Measurements from ENCODE around the gene GLMP. TPM values are rescaled to one million over a fixed set of nuclear protein-coding genes. Genes with fewer than 3 reads are reported as not detected.

GLMP gene
- polyA plus RNA-seq, 1 donor from 2014 or later = 3.3 TPM

GRCh38 chr1:156310962-156311361 lies 15.5 kb upstream of the GLMP start:
- TF ChIP-seq POLR2AphosphoS5 (IDR thresholded peaks at IDR 0.05) = no peak
- no peak for TF ChIP-seq SMC3 (conservative IDR thresholded peaks at IDR 0.05; ENCODE audit: poor library complexity)
- no peaks in the 10 kb centered on the region for H3K9me2 ChIP-seq (ENCODE audit: insufficient read depth, low read length)
- no peak overlapping the region for H3K27ac ChIP-seq (ENCODE audit: low read length)

DNA sequence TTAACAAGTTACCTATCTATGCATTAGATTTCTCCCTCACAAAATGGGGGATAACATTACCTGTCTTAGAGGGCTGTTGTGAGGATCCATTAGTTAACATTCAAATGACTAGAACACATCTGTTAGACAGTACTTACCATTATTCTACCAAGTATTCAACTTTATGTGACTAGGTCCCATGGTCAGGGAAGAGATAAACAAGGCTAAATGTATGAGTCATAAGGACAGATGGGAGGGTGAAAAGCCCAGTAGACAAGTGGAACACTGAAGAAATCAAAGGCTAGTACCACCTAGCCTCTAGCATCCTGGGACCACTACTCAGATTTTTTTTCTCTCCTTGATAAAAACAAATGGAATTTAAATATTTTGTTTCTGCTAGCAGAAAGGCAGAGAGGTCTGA lies 12.6 kb upstream of the GLMP start:
- Histone ChIP-seq H3K27ac (ENCODE audit: low read length) (no peak overlapping the region), H3F3A (ENCODE audit: insufficient read depth, low read length, poor library complexity, severe bottlenecking) (no peaks in the 10 kb centered on the region), H3K9me2 (ENCODE audit: insufficient read depth, low read length) (no peaks in the 10 kb centered on the region), H4K20me1 (ENCODE audit: insufficient read depth) (no peaks in the 10 kb centered on the region), H3K4me3 (ENCODE audit: low read length) (no peak overlapping the region), H3K4me2 (ENCODE audit: low read length) (no peak overlapping the region), H3K79me2 (replicated peaks; ENCODE audit: insufficient read depth, low read length) (no peaks in the 10 kb centered on the region), H3K9me3 (ENCODE audit: low read length) (no peaks in the 10 kb centered on the region), H2AFZ (ENCODE audit: low read depth, low read length) (no peak overlapping the region), H3K27me3 (ENCODE audit: insufficient read depth, low read depth, low read length) (no peaks in the 10 kb centered on the region), H3K9ac (ENCODE audit: low read length) (no peak overlapping the region), H3K36me3 (ENCODE audit: insufficient read depth, low read length) (peaks cover 12% of the 10 kb centered on the region)
- TF ChIP-seq MXI1 (conservative IDR thresholded peaks at IDR 0.05; ENCODE audit: poor library complexity, severe bottlenecking) = no peak
- TF ChIP-seq RAD21 (conservative IDR thresholded peaks at IDR 0.05) = no peak
- no peak for TF ChIP-seq REST (IDR thresholded peaks at IDR 0.05; ENCODE audit: borderline replicate concordance)
- no peak for TF ChIP-seq EZH2 (IDR thresholded peaks at IDR 0.05; ENCODE audit: borderline replicate concordance, insufficient read depth, low read length, poor library complexity, severe bottlenecking)
- no peak for TF ChIP-seq EP300 (conservative IDR thresholded peaks at IDR 0.05; ENCODE audit: poor library complexity, severe bottlenecking)
- TF ChIP-seq, protein P1, sequence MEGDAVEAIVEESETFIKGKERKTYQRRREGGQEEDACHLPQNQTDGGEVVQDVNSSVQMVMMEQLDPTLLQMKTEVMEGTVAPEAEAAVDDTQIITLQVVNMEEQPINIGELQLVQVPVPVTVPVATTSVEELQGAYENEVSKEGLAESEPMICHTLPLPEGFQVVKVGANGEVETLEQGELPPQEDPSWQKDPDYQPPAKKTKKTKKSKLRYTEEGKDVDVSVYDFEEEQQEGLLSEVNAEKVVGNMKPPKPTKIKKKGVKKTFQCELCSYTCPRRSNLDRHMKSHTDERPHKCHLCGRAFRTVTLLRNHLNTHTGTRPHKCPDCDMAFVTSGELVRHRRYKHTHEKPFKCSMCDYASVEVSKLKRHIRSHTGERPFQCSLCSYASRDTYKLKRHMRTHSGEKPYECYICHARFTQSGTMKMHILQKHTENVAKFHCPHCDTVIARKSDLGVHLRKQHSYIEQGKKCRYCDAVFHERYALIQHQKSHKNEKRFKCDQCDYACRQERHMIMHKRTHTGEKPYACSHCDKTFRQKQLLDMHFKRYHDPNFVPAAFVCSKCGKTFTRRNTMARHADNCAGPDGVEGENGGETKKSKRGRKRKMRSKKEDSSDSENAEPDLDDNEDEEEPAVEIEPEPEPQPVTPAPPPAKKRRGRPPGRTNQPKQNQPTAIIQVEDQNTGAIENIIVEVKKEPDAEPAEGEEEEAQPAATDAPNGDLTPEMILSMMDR (IDR thresholded peaks at IDR 0.05; ENCODE audit: poor library complexity, severe bottlenecking) = no peak
- no peak for TF ChIP-seq TAF1 (IDR thresholded peaks at IDR 0.05; ENCODE audit: low read depth)
- no peak for TF ChIP-seq POLR2AphosphoS5 (IDR thresholded peaks at IDR 0.05)
- no peak for TF ChIP-seq SMC3 (conservative IDR thresholded peaks at IDR 0.05; ENCODE audit: poor library complexity)

More at GRCh38 chr1:156310962-156311361, 15.5 kb upstream of the GLMP start:
- Histone ChIP-seq H3K9me3 (ENCODE audit: low read length) (no peaks in the 10 kb centered on the region), H3F3A (ENCODE audit: insufficient read depth, low read length, poor library complexity, severe bottlenecking) (no peaks in the 10 kb centered on the region), H3K79me2 (replicated peaks; ENCODE audit: insufficient read depth, low read length) (no peaks in the 10 kb centered on the region), H3K9ac (ENCODE audit: low read length) (no peak overlapping the region), H2AFZ (ENCODE audit: low read depth, low read length) (no peak overlapping the region), H3K27me3 (ENCODE audit: insufficient read depth, low read depth, low read length) (no peaks in the 10 kb centered on the region), H3K36me3 (ENCODE audit: insufficient read depth, low read length) (peaks cover 12% of the 10 kb centered on the region), H4K20me1 (ENCODE audit: insufficient read depth) (no peaks in the 10 kb centered on the region), H3K4me2 (ENCODE audit: low read length) (no peak overlapping the region), H3K4me3 (ENCODE audit: low read length) (no peak overlapping the region)

DNA sequence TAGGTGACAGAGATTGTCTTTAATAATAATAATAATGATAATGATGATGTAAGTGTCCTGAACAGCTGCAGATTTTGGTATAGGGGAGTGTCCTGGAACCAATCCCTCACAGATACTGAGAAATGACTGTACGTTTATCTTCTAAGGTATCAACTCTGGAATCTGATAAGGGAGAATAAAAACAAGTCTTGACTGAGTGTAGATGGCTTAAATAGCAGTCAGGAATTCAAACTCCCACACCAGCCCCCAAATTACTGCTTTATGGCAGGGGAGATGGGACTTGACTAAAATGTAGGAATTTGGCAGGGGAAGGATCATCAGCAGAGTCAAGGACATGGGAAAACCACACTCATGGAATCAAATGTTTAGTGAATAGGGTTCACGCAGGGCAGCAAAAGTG lies 9.7 kb upstream of the GLMP start:
- Histone ChIP-seq H2AFZ (ENCODE audit: low read depth, low read length) (no peak overlapping the region), H4K20me1 (ENCODE audit: insufficient read depth) (no peaks in the 10 kb centered on the region), H3K36me3 (ENCODE audit: insufficient read depth, low read length) (no peaks in the 10 kb centered on the region), H3K4me2 (ENCODE audit: low read length) (no peak overlapping the region), H3F3A (ENCODE audit: insufficient read depth, low read length, poor library complexity, severe bottlenecking) (no peaks in the 10 kb centered on the region), H3K27me3 (ENCODE audit: insufficient read depth, low read depth, low read length) (no peaks in the 10 kb centered on the region), H3K9me3 (ENCODE audit: low read length) (no peaks in the 10 kb centered on the region), H3K9me2 (ENCODE audit: insufficient read depth, low read length) (no peaks in the 10 kb centered on the region), H3K4me3 (ENCODE audit: low read length) (no peak overlapping the region), H3K9ac (ENCODE audit: low read length) (no peak overlapping the region), H3K79me2 (replicated peaks; ENCODE audit: insufficient read depth, low read length) (no peaks in the 10 kb centered on the region), H3K27ac (ENCODE audit: low read length) (no peak overlapping the region)
- TF ChIP-seq TAF1 (IDR thresholded peaks at IDR 0.05; ENCODE audit: low read depth) = no peak
- no peak for TF ChIP-seq EZH2 (IDR thresholded peaks at IDR 0.05; ENCODE audit: borderline replicate concordance, insufficient read depth, low read length, poor library complexity, severe bottlenecking)
- TF ChIP-seq, protein P1 (IDR thresholded peaks at IDR 0.05; ENCODE audit: poor library complexity, severe bottlenecking) = no peak
- no peak for TF ChIP-seq MXI1 (conservative IDR thresholded peaks at IDR 0.05; ENCODE audit: poor library complexity, severe bottlenecking)
- TF ChIP-seq EP300 (conservative IDR thresholded peaks at IDR 0.05; ENCODE audit: poor library complexity, severe bottlenecking) = no peak
- no peak for TF ChIP-seq POLR2AphosphoS5 (IDR thresholded peaks at IDR 0.05)
- no peak for TF ChIP-seq RAD21 (conservative IDR thresholded peaks at IDR 0.05)
- no peak for TF ChIP-seq SMC3 (conservative IDR thresholded peaks at IDR 0.05; ENCODE audit: poor library complexity)
- TF ChIP-seq REST (IDR thresholded peaks at IDR 0.05; ENCODE audit: borderline replicate concordance) = no peak
